Measurements from ENCODE around the gene PNKP.

PNKP gene

GRCh38 chr19:49876422-49877019, 9.1 kb upstream of the PNKP start:
- Histone ChIP-seq H2BK12ac (ENCODE audit: low read length) (no peak overlapping the region), H3K9me3 (replicated peaks in 1 of 2; ENCODE audit: control insufficient read depth in 2 of 2, insufficient read depth in 1 of 2, low read depth in 1 of 2, low read length in 2 of 2) (no peaks in the 10 kb centered on the region), H2AK5ac (ENCODE audit: low read depth, low read length) (peak overlapping the region; percentile 9), H3K27ac (replicated peaks; ENCODE audit: low read length) (peak overlapping the region; percentile 94), H3K14ac (ENCODE audit: low read length) (peak overlapping the region; percentile 92), H3K4me3 (ENCODE audit: low read length in 2 of 2) (peak overlapping the region; percentile 86 to 93), H2BK15ac (ENCODE audit: low read length) (peak overlapping the region; percentile 60), H3K4me1 (ENCODE audit: control insufficient read depth in 2 of 2, insufficient read depth in 1 of 2, low read depth in 1 of 2, low read length in 2 of 2) (peaks cover 10 to 12% of the 10 kb centered on the region in 2 donors), H3K23ac (ENCODE audit: low read depth, low read length, poor library complexity) (peak overlapping the region; percentile 98), H3K79me1 (ENCODE audit: low read depth, low read length) (peaks cover 15% of the 10 kb centered on the region), H3K4me2 (ENCODE audit: insufficient read depth, low read length, poor library complexity, severe bottlenecking) (peak overlapping the region; percentile 80), H2BK5ac (ENCODE audit: low read length) (peak overlapping the region; percentile 96), H2BK120ac (ENCODE audit: low read depth, low read length) (peak overlapping the region; percentile 52), H3K9ac (ENCODE audit: low read depth, low read length, poor library complexity) (peak overlapping the region; percentile 100), H3K27me3 (ENCODE audit: control insufficient read depth in 3 of 3, insufficient read depth in 3 of 3, low read depth in 1 of 3, low read length in 3 of 3) (no peaks in the 10 kb centered on the region), H4K91ac (ENCODE audit: low read depth, low read length, poor library complexity) (peak overlapping the region; percentile 38), H3K36me3 (replicated peaks in 1 of 2; ENCODE audit: control insufficient read depth in 2 of 2, insufficient read depth in 2 of 2, low read length in 2 of 2) (peaks cover 25 to 26% of the 10 kb centered on the region in 2 donors), H4K8ac (ENCODE audit: low read depth, low read length) (no peak overlapping the region), H2AFZ (ENCODE audit: low read length) (peak overlapping the region; percentile 93), H3K4ac (ENCODE audit: low read length) (peak overlapping the region; percentile 27), H3K18ac (ENCODE audit: low read length) (peak overlapping the region; percentile 99)
- no CpG with 5 or more reads among the region's 46 CpGs for WGBS, 2 donors (ENCODE audit: extremely low coverage in 2 of 2, insufficient read length in 2 of 2, insufficient replicate concordance in 1 of 2)
- DNase-seq (ENCODE audit: low spot score) = peak; percentile 98

GRCh38 chr19:49875857-49876421, 8.6 kb upstream of the PNKP start:
- Histone ChIP-seq H3K23ac (ENCODE audit: low read depth, low read length, poor library complexity) (peak overlapping the region; percentile 98), H4K8ac (ENCODE audit: low read depth, low read length) (no peak overlapping the region), H2BK15ac (ENCODE audit: low read length) (peak overlapping the region; percentile 60), H2AFZ (ENCODE audit: low read length) (peak overlapping the region; percentile 90), H3K27ac (replicated peaks; ENCODE audit: low read length) (peak overlapping the region; percentile 94), H3K18ac (ENCODE audit: low read length) (peak overlapping the region; percentile 99), H3K4me3 (ENCODE audit: low read length in 2 of 2) (peak overlapping the region; percentile 86 to 89), H3K14ac (ENCODE audit: low read length) (peak overlapping the region; percentile 92), H3K9ac (ENCODE audit: low read depth, low read length, poor library complexity) (peak overlapping the region; percentile 100), H2BK12ac (ENCODE audit: low read length) (no peak overlapping the region), H3K4ac (ENCODE audit: low read length) (peak overlapping the region; percentile 27), H2AK5ac (ENCODE audit: low read depth, low read length) (peak overlapping the region; percentile 9), H3K27me3 (ENCODE audit: control insufficient read depth in 3 of 3, insufficient read depth in 3 of 3, low read depth in 1 of 3, low read length in 3 of 3) (no peaks in the 10 kb centered on the region), H3K4me1 (ENCODE audit: control insufficient read depth in 2 of 2, insufficient read depth in 1 of 2, low read depth in 1 of 2, low read length in 2 of 2) (peaks cover 10 to 13% of the 10 kb centered on the region in 2 donors), H3K9me3 (replicated peaks in 1 of 2; ENCODE audit: control insufficient read depth in 2 of 2, insufficient read depth in 1 of 2, low read depth in 1 of 2, low read length in 2 of 2) (no peaks in the 10 kb centered on the region), H3K4me2 (ENCODE audit: insufficient read depth, low read length, poor library complexity, severe bottlenecking) (peak overlapping the region; percentile 80), H4K91ac (ENCODE audit: low read depth, low read length, poor library complexity) (peak overlapping the region; percentile 38), H3K36me3 (replicated peaks in 1 of 2; ENCODE audit: control insufficient read depth in 2 of 2, insufficient read depth in 2 of 2, low read length in 2 of 2) (peaks cover 19 to 26% of the 10 kb centered on the region in 2 donors), H2BK5ac (ENCODE audit: low read length) (peak overlapping the region; percentile 96), H3K79me1 (ENCODE audit: low read depth, low read length) (peaks cover 18% of the 10 kb centered on the region), H2BK120ac (ENCODE audit: low read depth, low read length) (peak overlapping the region; percentile 52)
- no CpG with 5 or more reads among the region's 28 CpGs for WGBS, 2 donors (ENCODE audit: extremely low coverage in 2 of 2, insufficient read length in 2 of 2, insufficient replicate concordance in 1 of 2)
- DNase-seq (ENCODE audit: low spot score) = peak; percentile 59

GRCh38 chr19:49875177-49875576, 7.8 kb upstream of the PNKP start:
- Histone ChIP-seq H3K79me1 (ENCODE audit: low read depth, low read length) (peaks cover 17% of the 10 kb centered on the region), H3K36me3 (replicated peaks in 1 of 2; ENCODE audit: control insufficient read depth in 2 of 2, insufficient read depth in 2 of 2, low read length in 2 of 2) (peaks cover 12 to 21% of the 10 kb centered on the region in 2 donors), H4K8ac (ENCODE audit: low read depth, low read length) (no peak overlapping the region), H2BK12ac (ENCODE audit: low read length) (no peak overlapping the region), H3K23ac (ENCODE audit: low read depth, low read length, poor library complexity) (no peak overlapping the region), H2BK120ac (ENCODE audit: low read depth, low read length) (no peak overlapping the region), H3K14ac (ENCODE audit: low read length) (no peak overlapping the region), H3K4me3 (ENCODE audit: low read length in 2 of 2) (peak overlapping the region in 1 of 2 donors; percentile 86), H3K4me2 (ENCODE audit: insufficient read depth, low read length, poor library complexity, severe bottlenecking) (peak overlapping the region; percentile 80), H3K9ac (ENCODE audit: low read depth, low read length, poor library complexity) (no peak overlapping the region), H3K9me3 (replicated peaks in 1 of 2; ENCODE audit: control insufficient read depth in 2 of 2, insufficient read depth in 1 of 2, low read depth in 1 of 2, low read length in 2 of 2) (no peaks in the 10 kb centered on the region), H2AK5ac (ENCODE audit: low read depth, low read length) (no peak overlapping the region), H2BK15ac (ENCODE audit: low read length) (no peak overlapping the region), H3K27ac (replicated peaks; ENCODE audit: low read length) (no peak overlapping the region), H2AFZ (ENCODE audit: low read length) (no peak overlapping the region), H3K27me3 (ENCODE audit: control insufficient read depth in 3 of 3, insufficient read depth in 3 of 3, low read depth in 1 of 3, low read length in 3 of 3) (no peaks in the 10 kb centered on the region), H3K18ac (ENCODE audit: low read length) (no peak overlapping the region), H3K4ac (ENCODE audit: low read length) (no peak overlapping the region), H3K4me1 (ENCODE audit: control insufficient read depth in 2 of 2, insufficient read depth in 1 of 2, low read depth in 1 of 2, low read length in 2 of 2) (peaks cover 12 to 19% of the 10 kb centered on the region in 2 donors), H2BK5ac (ENCODE audit: low read length) (no peak overlapping the region), H4K91ac (ENCODE audit: low read depth, low read length, poor library complexity) (no peak overlapping the region)
- no CpG with 5 or more reads among the region's 4 CpGs for WGBS, 2 donors (ENCODE audit: extremely low coverage in 2 of 2, insufficient read length in 2 of 2, insufficient replicate concordance in 1 of 2)
- DNase-seq (ENCODE audit: low spot score) = no peak

- Histone ChIP-seq H4K8ac (ENCODE audit: low read depth, low read length) (no peak overlapping the region), H2BK120ac (ENCODE audit: low read depth, low read length) (no peak overlapping the region), H3K4me2 (ENCODE audit: insufficient read depth, low read length, poor library complexity, severe bottlenecking) (no peak overlapping the region), H3K4me3 (ENCODE audit: low read length in 2 of 2) (no peak overlapping the region), H3K14ac (ENCODE audit: low read length) (no peak overlapping the region), H2AK5ac (ENCODE audit: low read depth, low read length) (no peak overlapping the region), H2BK5ac (ENCODE audit: low read length) (peak overlapping the region; percentile 58), H3K9ac (ENCODE audit: low read depth, low read length, poor library complexity) (peak overlapping the region; percentile 53), H3K27ac (replicated peaks; ENCODE audit: low read length) (no peak overlapping the region), H3K18ac (ENCODE audit: low read length) (no peak overlapping the region), H3K27me3 (ENCODE audit: control insufficient read depth in 3 of 3, insufficient read depth in 3 of 3, low read depth in 1 of 3, low read length in 3 of 3) (no peaks in the 10 kb centered on the region), H3K36me3 (replicated peaks in 1 of 2; ENCODE audit: control insufficient read depth in 2 of 2, insufficient read depth in 2 of 2, low read length in 2 of 2) (peaks cover 9 to 18% of the 10 kb centered on the region in 2 donors), H3K79me1 (ENCODE audit: low read depth, low read length) (peaks cover 15% of the 10 kb centered on the region), H3K4ac (ENCODE audit: low read length) (no peak overlapping the region), H2BK15ac (ENCODE audit: low read length) (no peak overlapping the region), H3K23ac (ENCODE audit: low read depth, low read length, poor library complexity) (peak overlapping the region; percentile 13), H4K91ac (ENCODE audit: low read depth, low read length, poor library complexity) (no peak overlapping the region), H3K4me1 (ENCODE audit: control insufficient read depth in 2 of 2, insufficient read depth in 1 of 2, low read depth in 1 of 2, low read length in 2 of 2) (peaks cover 16 to 22% of the 10 kb centered on the region in 2 donors), H3K9me3 (replicated peaks in 1 of 2; ENCODE audit: control insufficient read depth in 2 of 2, insufficient read depth in 1 of 2, low read depth in 1 of 2, low read length in 2 of 2) (no peaks in the 10 kb centered on the region), H2BK12ac (ENCODE audit: low read length) (no peak overlapping the region), H2AFZ (ENCODE audit: low read length) (no peak overlapping the region)
- no CpG with 5 or more reads among the region's 11 CpGs for WGBS, 2 donors (ENCODE audit: extremely low coverage in 2 of 2, insufficient read length in 2 of 2, insufficient replicate concordance in 1 of 2)
- no peak for DNase-seq (ENCODE audit: low spot score)
These were observed 7.3 kb upstream of the PNKP start for GRCh38 chr19:49874503-49875157.

Data from neuronal stem cell (in vitro differentiated cells).